Ecto neural progenitor cell (in vitro differentiated cells): ENCODE data around the gene TMEM38B.
"Not testable (repeated sequence)": the region's sequence is repeated elsewhere in the genome, so short reads cannot be mapped to it uniquely, and the experiment has no call there.

ENCODE experiments used
- DNase-seq: peaks from one replicate; pipeline ENCODE4 v3.0.0-alpha.2; 2018; ENCODE audit warnings: low spot score

The TMEM38B gene

GRCh38 chr9:105722099-105722498, 27.8 kb downstream of the TMEM38B start:
- no peak for DNase-seq

- no peak for DNase-seq
These were observed 31.0 kb downstream of the TMEM38B start for GRCh38 chr9:105725370-105725769.

GRCh38 chr9:105728230-105728629, 33.9 kb downstream of the TMEM38B start:
- DNase-seq = not testable (repeated sequence)

- not testable (repeated sequence) for DNase-seq
These were observed 37.1 kb downstream of the TMEM38B start for GRCh38 chr9:105731420-105731819.

GRCh38 chr9:105735366-105735765, 41.0 kb downstream of the TMEM38B start:
- DNase-seq = no peak

- DNase-seq = no peak
These were observed 42.9 kb downstream of the TMEM38B start for GRCh38 chr9:105737205-105737604.

- no peak for DNase-seq
These were observed 47.7 kb downstream of the TMEM38B start for GRCh38 chr9:105742088-105742487.

GRCh38 chr9:105747325-105747724, 53.0 kb downstream of the TMEM38B start:
- not testable (repeated sequence) for DNase-seq

GRCh38 chr9:105751761-105752160, 57.4 kb downstream of the TMEM38B start:
- no peak for DNase-seq

GRCh38 chr9:105757496-105758251, 63.3 kb downstream of the TMEM38B start:
- no peak for DNase-seq

GRCh38 chr9:105760053-105760452, 65.7 kb downstream of the TMEM38B start:
- DNase-seq = no peak

- DNase-seq = not testable (repeated sequence)
These were observed 88.5 kb downstream of the TMEM38B start for GRCh38 chr9:105782561-105783494.

- not testable (repeated sequence) for DNase-seq
These were observed 89.1 kb downstream of the TMEM38B start for GRCh38 chr9:105783495-105783872.

GRCh38 chr9:105786796-105787195, 92.5 kb downstream of the TMEM38B start:
- not testable (repeated sequence) for DNase-seq

GRCh38 chr9:105816202-105816744, 121.9 kb downstream of the TMEM38B start:
- no peak for DNase-seq

GRCh38 chr9:105816981-105817380, 122.6 kb downstream of the TMEM38B start:
- no peak for DNase-seq

- DNase-seq = no peak
These were observed 124.6 kb downstream of the TMEM38B start for GRCh38 chr9:105818903-105819302.

- no peak for DNase-seq
These were observed 128.5 kb downstream of the TMEM38B start for GRCh38 chr9:105822814-105823213.
